Small intestine (tissue), 7 donors: ENCODE data around the gene RNU7-1. TPM values are rescaled to one million over a fixed set of nuclear protein-coding genes. Genes with fewer than 3 reads are reported as not detected.

ENCODE experiments used
- DNase-seq, 2 donors: peaks; one replicate each; pipeline versions ENCODE4 v3.0.0 to v3.0.0-alpha.2; 2013
- FAIRE-seq: peaks from 2 replicates; lab custom pipeline; 2012; peaks lifted over from hg19 to GRCh38; lab: Jason Lieb, UNC
- H3K27ac ChIP-seq, 3 donors: one replicate each; pipeline ENCODE4 v1.5.1; 2013; ENCODE audit warnings: low read length in 2 of 3, mild to moderate bottlenecking in 2 of 3, control low read depth in 1 of 3, inconsistent platforms in 1 of 3, low read depth in 1 of 3, moderate library complexity in 1 of 3
- H3K27me3 ChIP-seq, 3 donors: one replicate each; pipeline ENCODE4 v1.6.1; 2013; ENCODE audit warnings: low read length in 3 of 3, inconsistent platforms in 1 of 3; ENCODE audit not compliant: control insufficient read depth in 3 of 3, insufficient read depth in 3 of 3
- H3K36me3 ChIP-seq, 3 donors: one replicate each; pipeline ENCODE4 v1.6.1; 2013; ENCODE audit warnings: low read length in 3 of 3, inconsistent platforms in 1 of 3, low read depth in 1 of 3, mild to moderate bottlenecking in 1 of 3, moderate library complexity in 1 of 3; ENCODE audit not compliant: control insufficient read depth in 3 of 3, insufficient read depth in 2 of 3
- H3K4me1 ChIP-seq, 3 donors: one replicate each; pipeline ENCODE4 v1.6.1; 2013; ENCODE audit warnings: low read length in 2 of 3, inconsistent platforms in 1 of 3, low read depth in 1 of 3, mild to moderate bottlenecking in 1 of 3, moderate library complexity in 1 of 3; ENCODE audit not compliant: control insufficient read depth in 3 of 3, insufficient read depth in 2 of 3
- H3K4me3 ChIP-seq, 3 donors: one replicate each; pipeline ENCODE4 v1.5.1; 2013; ENCODE audit warnings: low read length in 3 of 3, control low read depth in 1 of 3, inconsistent platforms in 1 of 3, low read depth in 1 of 3, mild to moderate bottlenecking in 1 of 3, moderate library complexity in 1 of 3
- H3K9me3 ChIP-seq, 2 donors: one replicate each; pipeline ENCODE4 v1.6.1; 2013; ENCODE audit warnings: low read depth in 1 of 2, low read length in 1 of 2; ENCODE audit not compliant: control insufficient read depth in 2 of 2, insufficient read depth in 1 of 2
- WGBS, 3 donors: extraction: QIAGEN DNeasy Blood & Tissue Kit; methylation state at CpG; one replicate each; pipeline ENCODE4 v1.1.7; 2013; 5-methylcytosine and 5-hydroxymethylcytosine counted together
- polyA plus RNA-seq, 4 donors: library from polyadenylated mRNA; stranded (reverse) in 3 of 4; unstranded in 1 of 4; fragments of 200-250 nt in 3 of 4; fragments of 120-200 nt in 1 of 4; gene quantifications; one replicate each; pipeline versions ENCODE4 v1.2.1 to v1.2.3, GENCODE V29; 2013
- donor health status: healthy with polysubstance abuse.
- donor health status: control.
- donor health status: control.
- donor health status: Bipolar disorder and iron deficiency.
- donor health status: healthy.

RNU7-1 gene
- polyA plus RNA-seq, 4 donors, result not detected

GRCh38 chr12:6966351-6966750, 22.7 kb downstream of the RNU7-1 start:
- Histone ChIP-seq H3K36me3 (peaks cover 5 to 50% (median 8%) of the 10 kb centered on the region in 3 donors), H3K4me1 (peaks cover 0 to 61% (median 6%) of the 10 kb centered on the region in 3 donors), H3K27me3 (no peaks in the 10 kb centered on the region), H3K9me3 (no peaks in the 10 kb centered on the region), H3K4me3 (no peak overlapping the region), H3K27ac (peak overlapping the region in 2 of 3 donors; percentile 79 to 98)
- FAIRE-seq (no peak), DNase-seq (no peak)
- 45 to 63% (median 47%) methylated on average over 7 of the region's 7 CpGs for WGBS, 3 donors

- peaks cover 5 to 56% (median 6%) of the 10 kb centered on the region in 3 donors for H3K4me1 ChIP-seq
- peak in 1 of 2 donors; percentile 44 for DNase-seq
Measured at GRCh38 chr12:6967651-6968100, 24.1 kb downstream of the RNU7-1 start.

GRCh38 chr12:6968426-6968825, 24.8 kb downstream of the RNU7-1 start:
- H3K4me1 ChIP-seq, result peaks cover 5 to 55% (median 6%) of the 10 kb centered on the region in 3 donors

More at GRCh38 chr12:6967651-6968100, 24.1 kb downstream of the RNU7-1 start:
- no peaks in the 10 kb centered on the region for H3K9me3 ChIP-seq
- WGBS, 3 donors, result 43 to 72% (median 51%) methylated on average over 10 of the region's 10 CpGs
- no peaks in the 10 kb centered on the region for H3K27me3 ChIP-seq
- no peak overlapping the region for H3K4me3 ChIP-seq
- H3K27ac ChIP-seq, result peak overlapping the region; percentile 13 to 67 (median 19)
- no peak for FAIRE-seq
- H3K36me3 ChIP-seq, result peaks cover 5 to 51% (median 8%) of the 10 kb centered on the region in 3 donors

GRCh38 chr12:6970096-6970527, 26.5 kb downstream of the RNU7-1 start:
- peaks cover 9 to 54% (median 14%) of the 10 kb centered on the region in 3 donors for H3K36me3 ChIP-seq
- no peaks in the 10 kb centered on the region for H3K9me3 ChIP-seq
- peaks cover 5 to 48% (median 6%) of the 10 kb centered on the region in 3 donors for H3K4me1 ChIP-seq
- DNase-seq, result no peak
- peak overlapping the region; percentile 75 to 94 (median 91) for H3K27ac ChIP-seq
- H3K27me3 ChIP-seq, result no peaks in the 10 kb centered on the region
- H3K4me3 ChIP-seq, result peak overlapping the region; percentile 77 to 99 (median 82)
- FAIRE-seq, result no peak
- 0 to 1% (median 0%) methylated on average over 26 to 31 of the region's 31 CpGs for WGBS, 3 donors

More at GRCh38 chr12:6968426-6968825, 24.8 kb downstream of the RNU7-1 start:
- 62 to 79% (median 64%) methylated on average over 9 of the region's 9 CpGs for WGBS, 3 donors
- DNase-seq, result no peak
- H3K27ac ChIP-seq, result peak overlapping the region; percentile 19 to 47 (median 30)
- H3K36me3 ChIP-seq, result peaks cover 5 to 57% (median 8%) of the 10 kb centered on the region in 3 donors
- no peaks in the 10 kb centered on the region for H3K9me3 ChIP-seq
- FAIRE-seq, result no peak
- H3K4me3 ChIP-seq, result peak overlapping the region in 1 of 3 donors; percentile 2
- no peaks in the 10 kb centered on the region for H3K27me3 ChIP-seq

- WGBS, 3 donors, result 87 to 90% (median 88%) methylated on average over 6 of the region's 6 CpGs
- H3K9me3 ChIP-seq, result no peaks in the 10 kb centered on the region
- no peak overlapping the region for H3K4me3 ChIP-seq
- peaks cover 1 to 16% (median 5%) of the 10 kb centered on the region in 3 donors for H3K4me1 ChIP-seq
- peaks cover 26 to 56% (median 30%) of the 10 kb centered on the region in 3 donors for H3K36me3 ChIP-seq
- no peak for FAIRE-seq
- H3K27ac ChIP-seq, result no peak overlapping the region
- no peak for DNase-seq
- no peaks in the 10 kb centered on the region for H3K27me3 ChIP-seq
Measured at GRCh38 chr12:6974180-6974579, 30.6 kb downstream of the RNU7-1 start.

GRCh38 chr12:6975297-6976032, 31.8 kb downstream of the RNU7-1 start:
- DNase-seq, result no peak
- no peak for FAIRE-seq
- WGBS, 3 donors, result 82 to 85% (median 84%) methylated on average over 2 of the region's 2 CpGs
- Histone ChIP-seq H3K4me1 (peaks cover 5 to 27% (median 7%) of the 10 kb centered on the region in 3 donors), H3K36me3 (peaks cover 29 to 67% (median 34%) of the 10 kb centered on the region in 3 donors), H3K9me3 (no peaks in the 10 kb centered on the region), H3K4me3 (no peak overlapping the region), H3K27ac (no peak overlapping the region), H3K27me3 (no peaks in the 10 kb centered on the region)

GRCh38 chr12:6977653-6978052, 34.0 kb downstream of the RNU7-1 start:
- Histone ChIP-seq H3K4me1 (peaks cover 0 to 40% (median 12%) of the 10 kb centered on the region in 3 donors), H3K36me3 (peaks cover 29 to 84% (median 43%) of the 10 kb centered on the region in 3 donors), H3K27me3 (no peaks in the 10 kb centered on the region), H3K4me3 (no peak overlapping the region), H3K9me3 (no peaks in the 10 kb centered on the region), H3K27ac (no peak overlapping the region)
- FAIRE-seq (no peak), DNase-seq (no peak)
- 81 to 82% (median 81%) methylated on average over 10 of the region's 10 CpGs for WGBS, 3 donors

- Histone ChIP-seq H3K27ac (no peak overlapping the region), H3K36me3 (peaks cover 29 to 82% (median 43%) of the 10 kb centered on the region in 3 donors)
Measured at GRCh38 chr12:6978188-6978587, 34.6 kb downstream of the RNU7-1 start.

More at GRCh38 chr12:6978188-6978587, 34.6 kb downstream of the RNU7-1 start:
- DNase-seq (no peak), FAIRE-seq (no peak)
- Histone ChIP-seq H3K4me1 (peaks cover 0 to 42% (median 12%) of the 10 kb centered on the region in 3 donors), H3K27me3 (no peaks in the 10 kb centered on the region), H3K4me3 (no peak overlapping the region), H3K9me3 (no peaks in the 10 kb centered on the region)
- WGBS, 3 donors, result 79 to 88% (median 83%) methylated on average over 6 of the region's 6 CpGs
